CD14-positive monocyte (primary cell): ENCODE measurements around the gene DSCAML1. TPM values are rescaled to one million over a fixed set of nuclear protein-coding genes. Genes with fewer than 3 reads are reported as not detected.

Source experiments
- DNase-seq, 3 donors: peaks; one replicate each; pipeline ENCODE4 v3.0.0-alpha.2; 2011 to 2022
- H2AFZ ChIP-seq: 2 replicates; pipeline ENCODE4 v1.6.0; 2012; ENCODE audit warnings: mild to moderate bottlenecking, low read depth, low read length, inconsistent platforms; ENCODE audit not compliant: insufficient read depth, poor library complexity, severe bottlenecking
- H3K27ac ChIP-seq, 2 donors: 1 replicate in 1 of 2; 2 replicates in 1 of 2; pipeline ENCODE4 v1.5.1; 2012 to 2013; ENCODE audit warnings: low read length in 2 of 2, control low read depth in 1 of 2, inconsistent platforms in 1 of 2, low read depth in 1 of 2, mild to moderate bottlenecking in 1 of 2
- H3K27me3 ChIP-seq, 2 donors: one replicate each; pipeline versions ENCODE4 v1.6.0 to v1.6.1; 2011 to 2013; ENCODE audit warnings: low read length in 2 of 2; ENCODE audit not compliant: control insufficient read depth in 2 of 2, insufficient read depth in 2 of 2
- H3K36me3 ChIP-seq, 2 donors: replicated peaks in 1 of 2; 1 replicate in 1 of 2; 2 replicates in 1 of 2; pipeline versions ENCODE4 v1.5.1 to v1.6.1; 2012 to 2013; ENCODE audit warnings: low read length in 2 of 2, control low read depth in 1 of 2, inconsistent platforms in 1 of 2, mild to moderate bottlenecking in 1 of 2; ENCODE audit not compliant: insufficient read depth in 2 of 2, control insufficient read depth in 1 of 2
- H3K4me1 ChIP-seq, 2 donors: 1 replicate in 1 of 2; 2 replicates in 1 of 2; pipeline versions ENCODE4 v1.5.1 to v1.6.1; 2012 to 2013; ENCODE audit warnings: low read length in 2 of 2, control low read depth in 1 of 2, inconsistent platforms in 1 of 2, mild to moderate bottlenecking in 1 of 2, moderate library complexity in 1 of 2; ENCODE audit not compliant: insufficient read depth in 2 of 2, control insufficient read depth in 1 of 2
- H3K4me2 ChIP-seq: replicated peaks from 2 replicates; pipeline ENCODE3; 2012; ENCODE audit warnings: low read length, moderate library complexity, mild to moderate bottlenecking; ENCODE audit not compliant: poor library complexity, severe bottlenecking; ENCODE audit errors: extremely low read depth
- H3K4me3 ChIP-seq, 3 experiments: fragments of 200-600 bp in 1 of 3; sonication (generic) in 1 of 3; replicated peaks in 1 of 3; 1 replicate in 2 of 3; 2 replicates in 1 of 3; pipeline ENCODE4 v1.5.1; 2011 to 2013; ENCODE audit warnings: low read length in 3 of 3, mild to moderate bottlenecking in 3 of 3, control low read depth in 2 of 3, low read depth in 2 of 3, inconsistent platforms in 1 of 3, moderate library complexity in 1 of 3
- H3K79me2 ChIP-seq: 2 replicates; pipeline ENCODE4 v1.6.0; 2012; ENCODE audit warnings: mild to moderate bottlenecking, control low read depth, inconsistent platforms, low read length, moderate library complexity; ENCODE audit not compliant: insufficient read depth
- H3K9ac ChIP-seq: 2 replicates; pipeline ENCODE4 v1.6.0; 2017; ENCODE audit warnings: low read length, mild to moderate bottlenecking; ENCODE audit not compliant: insufficient read depth, poor library complexity, severe bottlenecking
- H3K9me3 ChIP-seq, 2 donors: replicated peaks in 1 of 2; 1 replicate in 1 of 2; 2 replicates in 1 of 2; pipeline versions ENCODE4 v1.5.1 to v1.6.1; 2012 to 2013; ENCODE audit warnings: low read length in 2 of 2, control low read depth in 1 of 2; ENCODE audit not compliant: control insufficient read depth in 1 of 2, insufficient read depth in 1 of 2
- H4K20me1 ChIP-seq: 2 replicates; pipeline ENCODE4 v1.6.0; 2012; ENCODE audit warnings: mild to moderate bottlenecking, low read length, control low read depth, moderate library complexity; ENCODE audit not compliant: insufficient read depth
- H3K27ac Mint-ChIP-seq, 7 donors: one replicate each; pipeline ENCODE4 v1.8.0; 2020; ENCODE audit warnings: mild to moderate bottlenecking in 7 of 7, mixed read lengths in 7 of 7, moderate library complexity in 6 of 7, inconsistent platforms in 2 of 7
- H3K27me3 Mint-ChIP-seq, 3 donors: one replicate each; pipeline ENCODE4 v1.8.0; 2021 to 2022; ENCODE audit warnings: low read depth in 3 of 3, mild to moderate bottlenecking in 3 of 3, mixed read lengths in 3 of 3, moderate library complexity in 3 of 3, inconsistent platforms in 1 of 3
- H3K36me3 Mint-ChIP-seq, 2 donors: one replicate each; pipeline ENCODE4 v1.8.0; 2020; ENCODE audit warnings: mixed read lengths in 2 of 2, inconsistent platforms in 1 of 2, mild to moderate bottlenecking in 1 of 2
- H3K4me1 Mint-ChIP-seq: one replicate; pipeline ENCODE4 v1.8.0; 2020; ENCODE audit warnings: mild to moderate bottlenecking, mixed read lengths
- H3K4me3 Mint-ChIP-seq, 2 donors: one replicate each; pipeline ENCODE4 v1.8.0; 2020; ENCODE audit warnings: mild to moderate bottlenecking in 2 of 2, mixed read lengths in 2 of 2, moderate library complexity in 1 of 2
- H3K9me3 Mint-ChIP-seq, 7 donors: one replicate each; pipeline ENCODE4 v1.8.0; 2020 to 2022; ENCODE audit warnings: mixed read lengths in 7 of 7, mild to moderate bottlenecking in 6 of 7, moderate library complexity in 6 of 7, inconsistent platforms in 2 of 7
- CTCF ChIP-seq: fragments of 200-600 bp; IDR thresholded peaks from one replicate; pipeline ENCODE4 v1.8.0; 2022; ENCODE audit warnings: antibody characterized with exemption, mild to moderate bottlenecking
- WGBS: methylation state at CpG from one replicate; pipeline ENCODE4 v1.1.5; 2013; ENCODE audit warnings: missing lambda C conversion rate; ENCODE audit not compliant: insufficient coverage; 5-methylcytosine and 5-hydroxymethylcytosine counted together
- intact Hi-C, 2 donors: fragments of 100-400 bp; cut with micrococcal nuclease; formaldehyde crosslinking; loops; one replicate each; pipeline versions ENCODE4 v1.15.0 to v1.15.1; 2023
- polyA plus RNA-seq, 3 donors: library from polyadenylated mRNA; depleted of rRNA in 1 of 3; unstranded in 2 of 3; stranded (reverse) in 1 of 3; fragments of 300-500 nt in 2 of 3; fragments of >200 nt in 1 of 3; fragmentation: Illumina TruSeq in 2 of 3; gene quantifications; 1 replicate in 2 of 3; 2 replicates in 1 of 3; pipeline ENCODE4 v1.2.3, GENCODE V29; 2012 to 2021

Gene DSCAML1
- polyA plus RNA-seq, 3 donors: not detected

GRCh38 chr11:117641008-117641915 lies 155.8 kb downstream of the DSCAML1 start:
- Histone ChIP-seq H3K4me3 (no peak overlapping the region), H3K4me1 (no peaks in the 10 kb centered on the region), H3K27me3 (no peaks in the 10 kb centered on the region), H3K4me2 (no peak overlapping the region), H3K9me3 (no peaks in the 10 kb centered on the region), H2AFZ (no peak overlapping the region), H3K27ac (no peak overlapping the region), H4K20me1 (no peaks in the 10 kb centered on the region), H3K79me2 (no peaks in the 10 kb centered on the region), H3K36me3 (no peaks in the 10 kb centered on the region), H3K9ac (no peak overlapping the region)
- 73% methylated on average over 5 of the region's 14 CpGs for WGBS
- Mint-ChIP-seq H3K27me3 (peaks cover 3 to 10% (median 4%) of the 10 kb centered on the region in 3 donors), H3K36me3 (no peaks in the 10 kb centered on the region), H3K27ac (no peak overlapping the region), H3K9me3 (peaks cover 0 to 2% (median 0%) of the 10 kb centered on the region in 7 donors), H3K4me3 (no peak overlapping the region), H3K4me1 (no peaks in the 10 kb centered on the region)
- intact Hi-C loops: no loop called here
- no peak for TF ChIP-seq CTCF
- no peak for DNase-seq

GRCh38 chr11:117640041-117640440 lies 157.0 kb downstream of the DSCAML1 start:
- H3K4me3 Mint-ChIP-seq: no peak overlapping the region
- H3K79me2 ChIP-seq: no peaks in the 10 kb centered on the region
- no peaks in the 10 kb centered on the region for H3K4me1 ChIP-seq
- no peak overlapping the region for H3K4me2 ChIP-seq
- H3K36me3 Mint-ChIP-seq: no peaks in the 10 kb centered on the region
- H3K4me1 Mint-ChIP-seq: no peaks in the 10 kb centered on the region
- H3K9me3 Mint-ChIP-seq: peaks cover 0 to 2% (median 0%) of the 10 kb centered on the region in 7 donors
- H3K4me3 ChIP-seq: no peak overlapping the region
- no peaks in the 10 kb centered on the region for H3K9me3 ChIP-seq
- no peak overlapping the region for H3K27ac ChIP-seq
- H4K20me1 ChIP-seq: no peaks in the 10 kb centered on the region
- no peaks in the 10 kb centered on the region for H3K36me3 ChIP-seq
- intact Hi-C loops: no loop called here
- no peaks in the 10 kb centered on the region for H3K27me3 ChIP-seq
- no peak for DNase-seq
- no peak overlapping the region for H2AFZ ChIP-seq
- TF ChIP-seq CTCF: no peak
- H3K27me3 Mint-ChIP-seq: peaks cover 6 to 10% (median 7%) of the 10 kb centered on the region in 3 donors
- H3K27ac Mint-ChIP-seq: no peak overlapping the region
- 87% methylated on average over 5 of the region's 7 CpGs for WGBS
- H3K9ac ChIP-seq: no peak overlapping the region
